ENCODE results near the gene LCP2. TPM values are rescaled to one million over a fixed set of nuclear protein-coding genes. Genes with fewer than 3 reads are reported as not detected.

The LCP2 gene
- total and polyA plus RNA-seq, 2 of the 8 experiments (the other 6 are each of a cell fraction or from before 2014, with no cell fraction given) = 0.26 to 0.33 TPM

DNA sequence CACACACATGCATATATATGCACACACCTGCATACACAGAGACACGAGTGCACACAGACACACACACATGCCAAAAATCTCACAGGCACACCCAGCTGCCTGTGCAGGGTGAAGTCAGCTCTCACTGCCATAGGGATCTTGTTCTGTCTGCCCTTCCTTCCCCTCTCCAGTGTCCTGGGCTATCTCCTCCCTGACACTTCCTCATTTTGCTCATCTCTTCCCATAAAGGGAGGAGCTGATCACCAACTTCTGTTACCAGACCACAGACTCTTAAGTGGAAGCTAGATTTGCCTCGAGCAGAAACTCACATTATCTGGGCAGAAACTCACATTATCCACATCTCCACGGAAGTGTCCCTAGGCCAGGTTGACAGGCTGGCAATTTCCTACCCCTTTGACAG lies 28.7 kb downstream of the LCP2 start (continued):
- TF ChIP-seq, protein P1, sequence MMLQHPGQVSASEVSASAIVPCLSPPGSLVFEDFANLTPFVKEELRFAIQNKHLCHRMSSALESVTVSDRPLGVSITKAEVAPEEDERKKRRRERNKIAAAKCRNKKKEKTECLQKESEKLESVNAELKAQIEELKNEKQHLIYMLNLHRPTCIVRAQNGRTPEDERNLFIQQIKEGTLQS (IDR thresholded peaks at IDR 0.05; ENCODE audit: insufficient read depth, low read depth, low read length) = no peak

Measured in H1 (cell line).